AG04449 (cell line): Measurements from ENCODE around the gene MTMR8.

Experiments used
- CTCF ChIA-PET: fragments of 350-600 bp; formaldehyde crosslinking; extraction: SDS; loops from one replicate; lab custom pipeline; 2021; ENCODE audit warnings: antibody characterized with exemption; lab: Yijun Ruan, JAX
- POLR2A ChIA-PET: fragments of 400-600, 350-600 bp; formaldehyde crosslinking; extraction: SDS; loops from one replicate; lab custom pipeline; 2020; ENCODE audit warnings: antibody characterized with exemption, inconsistent platforms; lab: Yijun Ruan, JAX
- DNase-seq: peaks from one replicate; pipeline ENCODE4 v3.0.0-alpha.2; 2010; ENCODE audit warnings: low read depth, low spot score
- H3K4me3 ChIP-seq: 2 replicates; pipeline ENCODE4 v1.5.1; 2011; ENCODE audit warnings: low read depth, mild to moderate bottlenecking, control low read depth, low read length
- CTCF ChIP-seq: IDR thresholded peaks from one replicate; pipeline ENCODE4 v1.5.1; 2011; ENCODE audit warnings: mild to moderate bottlenecking, moderate library complexity, low read length, control low read depth, inconsistent platforms; ENCODE audit not compliant: insufficient read depth; ENCODE audit errors: missing control alignments

The MTMR8 gene

GRCh38 chrX:64334467-64334866 lies 60.8 kb downstream of the MTMR8 start:
- ChIA-PET CTCF (no interaction called here), POLR2A (interaction anchor here (0.6 kb wide), 1 partner anchor 149 kb away, joined by 4 read pairs; no protein-coding TSS in a partner anchor)
- TF ChIP-seq CTCF, result no peak
- DNase-seq, result no peak
- no peak overlapping the region for H3K4me3 ChIP-seq

DNA sequence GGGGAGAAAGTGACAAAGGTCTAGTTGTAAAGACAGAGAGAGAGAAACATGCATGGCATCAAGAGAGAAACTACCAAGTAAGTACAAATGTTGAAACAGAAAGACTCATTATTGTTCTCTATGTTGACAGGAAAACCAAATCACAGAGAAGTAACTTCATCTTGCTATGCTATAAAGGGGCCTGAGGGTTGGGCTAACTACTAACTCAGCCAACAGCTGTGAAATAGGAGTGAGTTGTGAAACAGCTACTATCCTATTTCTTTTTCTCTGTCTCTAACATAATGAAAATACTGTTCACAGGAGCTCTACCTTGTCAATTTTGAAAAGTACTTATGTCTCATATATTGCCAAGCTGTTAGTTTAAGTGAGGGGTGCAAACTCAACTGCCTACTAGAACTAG lies 65.0 kb downstream of the MTMR8 start:
- POLR2A ChIA-PET, result no interaction called here
- no peak for TF ChIP-seq CTCF
- CTCF ChIA-PET, result no interaction called here
- no peak for DNase-seq
- H3K4me3 ChIP-seq, result no peak overlapping the region

GRCh38 chrX:64321507-64321906 lies 73.7 kb downstream of the MTMR8 start:
- H3K4me3 ChIP-seq, result no peak overlapping the region
- POLR2A ChIA-PET, result no interaction called here
- no peak for DNase-seq
- CTCF ChIA-PET, result no interaction called here
- TF ChIP-seq CTCF, result no peak

GRCh38 chrX:64313624-64314023 lies 81.6 kb downstream of the MTMR8 start:
- TF ChIP-seq CTCF, result no peak
- ChIA-PET CTCF (no interaction called here), POLR2A (no interaction called here)
- DNase-seq, result no peak
- no peak overlapping the region for H3K4me3 ChIP-seq

DNA sequence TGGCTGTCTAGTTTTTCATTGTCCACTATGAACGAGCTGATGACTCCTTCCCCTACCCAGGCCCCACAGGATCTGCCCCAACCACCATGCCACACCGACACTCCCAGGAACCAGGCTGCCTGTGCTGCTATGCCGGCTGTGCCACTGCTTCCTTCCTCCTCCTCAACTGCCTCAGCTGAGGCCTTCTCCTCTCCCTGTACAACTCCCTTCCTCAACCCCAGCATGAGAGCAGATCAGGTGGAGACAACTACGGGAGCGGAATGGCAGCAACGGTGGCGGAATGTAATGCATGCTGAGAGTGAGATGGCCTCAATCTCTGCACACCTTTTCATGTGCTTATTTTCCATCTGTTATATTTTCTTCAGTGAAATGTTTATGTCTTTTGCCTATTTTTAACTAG lies 88.5 kb downstream of the MTMR8 start:
- DNase-seq, result no peak
- TF ChIP-seq CTCF, result no peak
- POLR2A ChIA-PET, result no interaction called here
- CTCF ChIA-PET, result no interaction called here
- no peak overlapping the region for H3K4me3 ChIP-seq

- CTCF ChIA-PET, result no interaction called here
These were observed 104.1 kb downstream of the MTMR8 start for GRCh38 chrX:64291123-64291522.

More at GRCh38 chrX:64291123-64291522, 104.1 kb downstream of the MTMR8 start:
- TF ChIP-seq CTCF, result no peak
- POLR2A ChIA-PET, result no interaction called here
- no peak overlapping the region for H3K4me3 ChIP-seq
- DNase-seq, result no peak
